Fibroblast of peridontal ligament (primary cell): ENCODE results near the gene TAOK2.
"Not testable (repeated sequence)": the region's sequence is repeated elsewhere in the genome, so short reads cannot be mapped to it uniquely, and the experiment has no call there.

ENCODE experiments used
- DNase-seq: peaks from one replicate; pipeline ENCODE4 v3.0.0-alpha.2; 2010; ENCODE audit errors: extremely low read depth

Gene TAOK2

GRCh38 chr16:29973384-29974246 is at the start of gene TAOK2:
TAOK2 (plus strand) TSS chr16:29973868; CDS start chr16:29977773, 3,905 bp downstream.
- DNase-seq, result peak; percentile 97

DNA sequence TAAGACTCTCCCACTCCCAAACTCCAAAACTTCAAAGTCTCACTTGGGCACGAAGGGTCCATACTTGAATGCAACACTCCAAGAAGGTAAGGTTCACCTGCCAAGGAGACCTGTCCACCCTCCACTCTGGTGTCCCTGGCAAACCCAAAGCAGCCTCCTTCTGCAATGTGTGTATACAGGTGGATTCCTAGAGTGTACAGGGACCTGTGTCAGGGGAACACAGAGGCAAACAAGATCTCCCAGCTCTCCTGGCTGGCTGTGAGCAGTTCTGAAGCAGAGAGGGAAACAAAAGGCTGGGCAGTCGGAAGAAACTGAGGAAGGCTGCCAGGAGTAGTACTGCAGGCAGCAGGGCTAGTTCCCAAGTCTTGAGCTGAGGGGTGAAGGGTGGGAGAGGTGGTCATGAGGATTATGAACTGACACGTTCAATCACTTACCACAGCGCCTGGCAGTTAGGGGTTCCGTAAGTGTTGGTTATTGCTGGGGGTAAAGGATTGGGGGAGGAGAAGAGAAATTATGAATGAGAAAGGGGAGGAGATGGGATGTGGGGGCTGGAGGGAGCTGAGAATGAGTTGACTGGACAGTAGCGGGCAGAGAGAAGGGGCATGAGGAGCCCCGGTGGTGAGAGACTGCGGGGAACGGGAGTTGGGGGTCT is 48.4 kb upstream of the TAOK2 start:
- peak; percentile 8 for DNase-seq

- peak; percentile 72 for DNase-seq
These were observed 47.6 kb upstream of the TAOK2 start, which contains the start of gene KCTD13 for GRCh38 chr16:29925781-29926710. KCTD13 (minus strand) TSS chr16:29926226; CDS start chr16:29926033, 193 bp downstream.

DNA sequence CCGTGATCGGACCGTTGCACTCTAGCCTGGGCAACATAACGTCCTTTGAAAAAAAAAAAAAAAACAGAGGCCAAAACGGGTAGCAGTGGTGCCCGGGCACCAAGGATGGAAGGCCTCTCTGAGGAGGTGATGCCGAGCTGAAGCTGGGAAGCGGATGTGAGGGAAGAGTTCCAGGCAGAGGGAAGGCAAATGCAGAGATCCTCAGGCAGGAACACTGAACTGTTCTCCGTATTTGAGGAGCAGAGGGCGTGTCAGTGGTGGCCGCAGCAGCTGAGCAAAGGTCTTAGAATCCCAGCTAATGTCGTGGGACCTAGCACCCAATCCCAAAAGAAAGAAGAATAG is 47.0 kb upstream of the TAOK2 start:
- no peak for DNase-seq

DNA sequence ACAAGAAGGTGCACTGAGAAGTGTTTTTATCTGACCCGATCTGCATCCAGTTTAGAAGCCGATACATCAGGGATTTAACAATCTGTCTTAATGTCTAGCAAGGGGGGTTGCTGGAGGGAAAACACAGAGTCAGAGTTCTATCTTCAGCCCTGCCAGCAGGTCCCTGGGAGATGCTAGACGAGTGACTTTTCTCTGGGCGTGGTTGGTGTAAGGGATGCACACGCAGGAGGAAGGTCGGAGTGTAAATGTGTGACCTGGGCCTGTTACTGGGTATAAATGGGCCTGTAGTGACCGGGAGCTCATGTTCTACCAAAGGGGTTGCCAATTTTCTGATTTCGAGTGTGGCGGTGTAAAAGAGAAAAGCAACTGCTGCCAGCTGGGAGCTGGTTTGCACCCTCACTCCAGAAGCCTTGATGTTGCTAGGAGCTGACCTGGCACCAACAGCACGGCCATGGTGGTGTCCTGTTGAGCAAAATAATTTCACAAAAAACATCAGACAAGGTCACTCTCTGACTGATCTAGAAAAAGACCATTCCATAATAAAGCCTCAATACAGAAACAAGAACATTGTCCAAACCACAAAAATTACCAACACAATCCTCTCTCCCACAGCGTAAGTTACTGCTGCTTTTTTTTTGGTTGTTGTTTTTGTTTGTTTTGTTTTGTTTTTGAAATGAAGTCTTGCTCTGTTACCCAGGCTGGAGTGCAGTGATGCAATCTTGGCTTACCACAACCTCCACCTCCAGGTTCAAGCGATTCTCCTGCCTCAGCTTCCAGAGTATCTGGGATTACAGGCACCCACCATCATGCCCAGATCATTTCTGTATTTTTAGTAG is 46.4 kb upstream of the TAOK2 start:
- DNase-seq, result peak; percentile 57

DNA sequence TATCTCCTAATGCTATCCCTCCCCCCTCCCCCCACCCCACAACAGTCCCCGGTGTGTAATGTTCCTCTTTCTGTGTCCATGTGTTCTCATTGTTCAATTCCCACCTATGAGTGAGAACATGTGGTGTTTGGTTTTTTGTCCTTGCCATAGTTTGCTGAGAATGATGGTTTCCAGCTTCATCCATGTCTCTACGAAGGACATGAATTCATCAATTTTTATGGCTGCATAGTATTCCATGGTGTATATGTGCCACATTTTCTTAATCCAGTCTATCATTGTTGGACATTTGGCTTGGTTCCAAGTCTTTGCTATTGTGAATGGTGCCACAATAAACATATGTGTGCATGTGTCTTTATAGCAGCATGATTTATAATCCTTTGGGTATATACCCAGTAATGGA is 41.9 kb upstream of the TAOK2 start:
- not testable (repeated sequence) for DNase-seq

DNA sequence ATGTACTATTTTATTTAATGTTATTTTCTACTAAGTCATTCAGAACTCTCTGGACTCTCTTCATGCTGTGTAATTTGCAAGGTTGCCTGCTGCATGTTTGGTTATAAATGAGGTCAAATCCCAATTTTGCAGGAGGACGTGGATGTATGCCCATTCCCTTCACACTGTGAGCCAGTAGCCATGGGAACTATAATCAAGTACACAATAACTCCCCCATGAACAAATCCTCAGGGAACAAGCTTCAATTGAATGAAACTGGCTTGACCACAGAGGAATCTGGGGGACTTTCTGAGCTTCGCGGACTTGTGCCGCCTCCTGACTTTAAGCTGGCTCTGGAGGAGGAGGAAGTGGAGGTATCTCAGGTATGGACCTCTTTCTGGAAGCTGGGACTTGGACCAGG is 33.0 kb upstream of the TAOK2 start:
- DNase-seq, result peak; percentile 88

DNA sequence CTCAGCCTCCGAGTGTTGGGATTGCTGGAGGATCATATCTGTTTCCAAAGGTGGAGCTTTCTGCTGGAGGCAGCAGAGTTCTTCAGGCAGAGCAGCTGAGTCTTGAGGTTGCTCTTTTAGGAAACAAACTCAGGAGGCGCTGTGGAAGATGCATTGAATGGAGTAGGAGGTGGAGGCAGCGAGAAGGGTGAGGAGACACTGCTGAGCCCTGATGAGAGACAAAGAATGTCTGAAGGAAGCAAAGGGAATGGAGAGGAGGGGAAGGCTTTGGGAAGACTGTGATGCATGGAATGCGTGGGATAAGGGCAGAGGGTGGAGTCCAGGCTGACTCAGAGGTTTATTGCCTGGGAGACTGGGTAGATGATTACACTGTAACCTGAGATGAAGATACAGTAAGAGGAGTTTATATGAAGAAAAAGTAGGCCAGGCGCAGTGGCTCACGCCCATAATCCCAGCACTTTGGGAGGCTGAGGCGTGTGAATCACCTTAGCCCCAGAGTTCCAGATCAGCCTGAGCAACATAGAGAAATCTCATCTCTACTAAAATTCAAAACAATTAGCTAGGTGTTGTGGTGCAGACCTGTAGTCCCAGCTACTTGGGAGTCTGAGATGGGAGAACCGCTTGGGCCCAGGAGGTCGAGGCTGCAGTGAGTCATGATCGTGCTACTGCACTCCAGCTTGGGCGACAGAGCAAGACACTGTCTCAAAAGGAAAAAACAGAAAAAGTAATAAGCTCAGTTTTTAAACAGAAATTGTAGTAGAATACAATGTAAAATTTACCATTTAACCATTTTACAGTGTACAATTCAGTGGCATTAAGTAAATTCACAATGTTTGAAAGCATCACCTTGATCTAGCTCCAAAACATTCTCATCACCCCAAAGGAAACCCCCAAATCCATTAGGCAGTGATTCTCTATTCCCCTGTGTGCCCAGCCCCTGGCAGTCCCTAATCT is 29.5 kb upstream of the TAOK2 start:
- DNase-seq, result peak; percentile 99

GRCh38 chr16:29947897-29948296 is 25.8 kb upstream of the TAOK2 start:
- no peak for DNase-seq

DNA sequence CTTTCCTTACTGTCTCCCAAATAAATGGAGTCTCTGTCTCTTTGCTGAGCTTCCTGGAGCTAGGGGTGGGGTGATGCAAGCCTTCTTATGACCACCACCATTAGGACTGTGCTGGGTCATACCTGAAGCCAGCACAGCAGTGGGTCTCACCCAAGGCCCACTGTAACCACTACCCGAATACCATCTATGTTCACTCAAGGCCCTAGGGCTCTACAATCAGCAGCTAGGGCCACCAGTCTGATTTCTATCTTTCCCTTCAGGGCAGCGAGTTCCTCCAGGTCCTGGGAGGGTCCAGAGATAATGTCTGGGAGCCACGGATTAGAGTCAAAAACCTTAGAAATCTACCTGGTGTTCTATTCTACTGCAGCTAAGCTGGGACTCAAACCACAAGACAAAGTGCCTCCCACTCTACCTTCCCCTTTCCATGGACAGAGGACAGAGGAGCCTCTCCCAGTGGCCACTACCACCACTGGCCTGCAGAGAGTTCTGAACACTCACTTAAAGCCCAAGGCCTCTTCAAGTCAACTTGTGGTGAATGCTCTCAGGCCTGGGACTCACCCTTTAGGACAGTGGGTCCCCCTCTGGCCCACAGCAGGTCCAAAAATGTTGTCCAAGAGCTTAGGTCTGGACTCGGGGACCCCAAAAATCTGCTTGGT is 22.7 kb upstream of the TAOK2 start:
- DNase-seq, result no peak

GRCh38 chr16:29951625-29952365 is 21.9 kb upstream of the TAOK2 start:
- DNase-seq, result no peak

GRCh38 chr16:29958756-29959155 is 14.9 kb upstream of the TAOK2 start:
- DNase-seq, result no peak

DNA sequence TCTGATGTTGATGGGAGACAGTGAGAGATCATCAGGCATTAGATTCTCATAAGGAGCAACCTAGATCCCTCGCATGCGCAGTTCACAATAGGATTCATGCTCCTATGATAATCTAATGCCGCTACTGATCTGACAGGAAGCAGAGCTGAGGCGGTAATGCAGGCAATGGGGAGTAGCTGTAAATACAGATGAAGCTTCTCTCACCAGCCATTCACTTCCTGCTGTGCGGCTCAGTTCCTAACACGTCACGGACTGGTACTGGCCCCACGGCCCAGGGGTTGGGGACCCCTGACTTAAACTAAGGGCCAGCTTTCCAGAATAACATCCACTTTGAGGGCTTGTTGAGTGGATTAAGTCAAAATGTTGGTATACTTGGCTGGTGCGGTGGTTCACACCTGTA is 14.4 kb upstream of the TAOK2 start:
- no peak for DNase-seq

- not testable (repeated sequence) for DNase-seq
These were observed 13.8 kb upstream of the TAOK2 start for GRCh38 chr16:29959821-29960220.

DNA sequence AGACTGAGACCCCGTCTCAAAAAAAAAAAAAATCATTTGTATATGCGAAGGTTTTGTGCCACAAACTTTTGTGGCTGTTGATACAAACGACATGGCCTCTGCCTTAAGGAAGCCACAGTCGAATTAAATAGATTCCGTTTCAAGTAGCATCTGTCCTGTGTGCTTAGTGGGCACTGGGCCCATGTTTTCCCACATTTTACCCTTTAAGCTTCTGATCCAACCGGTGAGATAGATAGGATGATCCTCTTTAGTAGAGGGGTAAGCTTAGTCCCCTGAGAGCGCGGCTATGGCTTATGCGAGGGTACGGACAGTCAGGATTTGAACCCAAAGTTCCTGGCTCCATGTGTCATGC is 12.6 kb upstream of the TAOK2 start:
- DNase-seq, result no peak

- DNase-seq, result peak; percentile 80
These were observed 12.0 kb upstream of the TAOK2 start, which contains the start of gene TMEM219 for GRCh38 chr16:29961479-29962343. TMEM219 (plus strand) TSS chr16:29962079; CDS start chr16:29963144, 1,065 bp downstream.

- DNase-seq, result peak; percentile 58
These were observed 11.2 kb upstream of the TAOK2 start for GRCh38 chr16:29962344-29962994.
